Measurements from ENCODE around the gene ORMDL2. TPM values are rescaled to one million over a fixed set of nuclear protein-coding genes. Genes with fewer than 3 reads are reported as not detected.

ORMDL2 gene
- total and polyA plus RNA-seq, 4 donors: 22.4 to 98.1 (median 81.9) TPM

- H3K9me3 ChIP-seq (ENCODE audit: control insufficient read depth in 4 of 4, insufficient read depth in 3 of 4, low read length in 3 of 4): no peaks in the 10 kb centered on the region
- no peak overlapping the region for H3K9ac ChIP-seq (ENCODE audit: insufficient read depth in 1 of 2, low read length in 2 of 2)
- TF ChIP-seq CTCF (IDR thresholded peaks at IDR 0.05; ENCODE audit: control extremely low read depth, extremely low read depth): no peak
- ATAC-seq (ENCODE audit: insufficient read depth, low FRiP score): no peak
- H3K4me3 ChIP-seq: no peak overlapping the region
- H3K27ac ChIP-seq (ENCODE audit: low read depth in 1 of 2, low read length in 1 of 2): no peak overlapping the region
- H3K36me3 ChIP-seq (ENCODE audit: control insufficient read depth in 4 of 4, insufficient read depth in 4 of 4, low read length in 4 of 4): peaks cover 5 to 15% (median 13%) of the 10 kb centered on the region in 4 donors
- H3K4me1 ChIP-seq (ENCODE audit: control insufficient read depth in 5 of 5, insufficient read depth in 5 of 5, low read length in 5 of 5): no peaks in the 10 kb centered on the region
- DNase-seq: no peak
- WGBS, 2 donors: 95 to 96% methylated on average over 8 of the region's 8 CpGs
- H3K27me3 ChIP-seq (ENCODE audit: control insufficient read depth in 3 of 3, insufficient read depth in 3 of 3, low read length in 2 of 3): no peaks in the 10 kb centered on the region
Measured at GRCh38 chr12:55806982-55807381, 10.9 kb upstream of the ORMDL2 start.

- DNase-seq (no peak), ATAC-seq (ENCODE audit: insufficient read depth, low FRiP score) (no peak)
- Histone ChIP-seq H3K36me3 (ENCODE audit: control insufficient read depth in 4 of 4, insufficient read depth in 4 of 4, low read length in 4 of 4) (peaks cover 6 to 13% (median 9%) of the 10 kb centered on the region in 4 donors), H3K9ac (ENCODE audit: insufficient read depth in 1 of 2, low read length in 2 of 2) (no peak overlapping the region), H3K4me3 (no peak overlapping the region), H3K9me3 (ENCODE audit: control insufficient read depth in 4 of 4, insufficient read depth in 3 of 4, low read length in 3 of 4) (no peaks in the 10 kb centered on the region), H3K4me1 (ENCODE audit: control insufficient read depth in 5 of 5, insufficient read depth in 5 of 5, low read length in 5 of 5) (peaks cover 0 to 3% (median 0%) of the 10 kb centered on the region in 5 donors), H3K27ac (ENCODE audit: low read depth in 1 of 2, low read length in 1 of 2) (no peak overlapping the region), H3K27me3 (ENCODE audit: control insufficient read depth in 3 of 3, insufficient read depth in 3 of 3, low read length in 2 of 3) (no peaks in the 10 kb centered on the region)
- TF ChIP-seq CTCF (IDR thresholded peaks at IDR 0.05; ENCODE audit: control extremely low read depth, extremely low read depth): no peak
- 83 to 97% methylated on average over 5 of the region's 5 CpGs for WGBS, 2 donors
Measured at GRCh38 chr12:55809274-55809673, 8.6 kb upstream of the ORMDL2 start.

- peaks cover 7 to 14% (median 9%) of the 10 kb centered on the region in 4 donors for H3K36me3 ChIP-seq (ENCODE audit: control insufficient read depth in 4 of 4, insufficient read depth in 4 of 4, low read length in 4 of 4)
- no peak for TF ChIP-seq CTCF (IDR thresholded peaks at IDR 0.05; ENCODE audit: control extremely low read depth, extremely low read depth)
- no peak overlapping the region for H3K9ac ChIP-seq (ENCODE audit: insufficient read depth in 1 of 2, low read length in 2 of 2)
- WGBS, 2 donors: 27 to 55% methylated on average over 1 of the region's 1 CpG
- ATAC-seq (ENCODE audit: insufficient read depth, low FRiP score): no peak
- no peak overlapping the region for H3K27ac ChIP-seq (ENCODE audit: low read depth in 1 of 2, low read length in 1 of 2)
- H3K4me1 ChIP-seq (ENCODE audit: control insufficient read depth in 5 of 5, insufficient read depth in 5 of 5, low read length in 5 of 5): peaks cover 0 to 14% (median 5%) of the 10 kb centered on the region in 5 donors
- H3K27me3 ChIP-seq (ENCODE audit: control insufficient read depth in 3 of 3, insufficient read depth in 3 of 3, low read length in 2 of 3): no peaks in the 10 kb centered on the region
- no peak overlapping the region for H3K4me3 ChIP-seq
- no peak for DNase-seq
- H3K9me3 ChIP-seq (ENCODE audit: control insufficient read depth in 4 of 4, insufficient read depth in 3 of 4, low read length in 3 of 4): no peaks in the 10 kb centered on the region
Measured at GRCh38 chr12:55812088-55812487, 5.8 kb upstream of the ORMDL2 start.

GRCh38 chr12:55814257-55814656 lies 3.6 kb upstream of the ORMDL2 start:
- ATAC-seq (ENCODE audit: insufficient read depth, low FRiP score) (no peak), DNase-seq (no peak)
- Histone ChIP-seq H3K36me3 (ENCODE audit: control insufficient read depth in 4 of 4, insufficient read depth in 4 of 4, low read length in 4 of 4) (peaks cover 1 to 13% (median 6%) of the 10 kb centered on the region in 4 donors), H3K27ac (ENCODE audit: low read depth in 1 of 2, low read length in 1 of 2) (no peak overlapping the region), H3K27me3 (ENCODE audit: control insufficient read depth in 3 of 3, insufficient read depth in 3 of 3, low read length in 2 of 3) (no peaks in the 10 kb centered on the region), H3K4me3 (no peak overlapping the region), H3K4me1 (ENCODE audit: control insufficient read depth in 5 of 5, insufficient read depth in 5 of 5, low read length in 5 of 5) (peaks cover 5 to 21% (median 9%) of the 10 kb centered on the region in 5 donors), H3K9me3 (ENCODE audit: control insufficient read depth in 4 of 4, insufficient read depth in 3 of 4, low read length in 3 of 4) (no peaks in the 10 kb centered on the region), H3K9ac (ENCODE audit: insufficient read depth in 1 of 2, low read length in 2 of 2) (no peak overlapping the region)
- no peak for TF ChIP-seq CTCF (IDR thresholded peaks at IDR 0.05; ENCODE audit: control extremely low read depth, extremely low read depth)
